Activated naive CD8-positive, alpha-beta T cell treated with anti-CD3 and anti-CD28 coated beads for 36 hours (primary cell): ENCODE data around the gene KASH5. TPM values are rescaled to one million over a fixed set of nuclear protein-coding genes. Genes with fewer than 3 reads are reported as not detected.

Experiments used
- DNase-seq: peaks from one replicate; pipeline ENCODE4 v3.0.0; 2021
- H3K27ac Mint-ChIP-seq: one replicate; pipeline ENCODE4 v1.8.0; 2022; ENCODE audit warnings: mild to moderate bottlenecking, moderate library complexity, mixed read lengths
- H3K27me3 Mint-ChIP-seq: one replicate; pipeline ENCODE4 v1.8.0; 2022; ENCODE audit warnings: mild to moderate bottlenecking, mixed read lengths
- H3K36me3 Mint-ChIP-seq: one replicate; pipeline ENCODE4 v1.8.0; 2021; ENCODE audit warnings: mild to moderate bottlenecking, mixed read lengths
- H3K4me1 Mint-ChIP-seq: one replicate; pipeline ENCODE4 v1.8.0; 2021; ENCODE audit warnings: mixed read lengths
- H3K4me3 Mint-ChIP-seq: one replicate; pipeline ENCODE4 v1.8.0; 2022; ENCODE audit warnings: mild to moderate bottlenecking, moderate library complexity, mixed read lengths
- H3K9me3 Mint-ChIP-seq: one replicate; pipeline ENCODE4 v1.8.0; 2022; ENCODE audit warnings: mixed read lengths
- total RNA-seq, 2 experiments: library from RNA; stranded (reverse); gene quantifications; one replicate each; pipeline ENCODE4 v1.2.3, GENCODE V29; 2021

Gene KASH5
- total RNA-seq, 2 experiments from 2014 or later: 0.45 to 1.1 TPM

- Mint-ChIP-seq H3K36me3 (no peaks in the 10 kb centered on the region), H3K27ac (no peak overlapping the region), H3K9me3 (no peaks in the 10 kb centered on the region), H3K27me3 (peaks cover 82% of the 10 kb centered on the region), H3K4me1 (peaks cover 25% of the 10 kb centered on the region), H3K4me3 (peak overlapping the region; percentile 47)
- DNase-seq: peak; percentile 52
Observed at GRCh38 chr19:49421039-49421877, 33.2 kb downstream of the KASH5 start.

GRCh38 chr19:49421878-49422202 lies 33.8 kb downstream of the KASH5 start:
- H3K4me1 Mint-ChIP-seq: peaks cover 28% of the 10 kb centered on the region
- no peak overlapping the region for H3K4me3 Mint-ChIP-seq

GRCh38 chr19:49422407-49423070 lies 34.5 kb downstream of the KASH5 start:
- Mint-ChIP-seq H3K4me1 (peaks cover 32% of the 10 kb centered on the region), H3K36me3 (no peaks in the 10 kb centered on the region), H3K9me3 (no peaks in the 10 kb centered on the region), H3K4me3 (peak overlapping the region; percentile 63), H3K27me3 (peaks cover 90% of the 10 kb centered on the region), H3K27ac (no peak overlapping the region)
- DNase-seq: peak; percentile 67

More at GRCh38 chr19:49421878-49422202, 33.8 kb downstream of the KASH5 start:
- Mint-ChIP-seq H3K27me3 (peaks cover 88% of the 10 kb centered on the region), H3K9me3 (no peaks in the 10 kb centered on the region), H3K36me3 (no peaks in the 10 kb centered on the region), H3K27ac (no peak overlapping the region)
- DNase-seq: no peak

GRCh38 chr19:49423071-49423984 lies 35.3 kb downstream of the KASH5 start, which contains the start of gene PTH2:
Gene PTH2 (minus strand): TSS chr19:49423441. CDS start chr19:49423339, 102 bp downstream.
- Mint-ChIP-seq H3K4me1 (peaks cover 36% of the 10 kb centered on the region), H3K27ac (no peak within 1 kb of the TSS)
- DNase-seq: no peak

GRCh38 chr19:49423985-49424303 lies 35.9 kb downstream of the KASH5 start:
- Mint-ChIP-seq H3K27me3 (peaks cover 97% of the 10 kb centered on the region), H3K27ac (no peak overlapping the region), H3K36me3 (no peaks in the 10 kb centered on the region), H3K4me1 (peaks cover 39% of the 10 kb centered on the region), H3K9me3 (no peaks in the 10 kb centered on the region), H3K4me3 (peak overlapping the region; percentile 1)
- DNase-seq: peak; percentile 13

More at GRCh38 chr19:49423071-49423984, 35.3 kb downstream of the KASH5 start, which contains the start of gene PTH2:
- Mint-ChIP-seq H3K9me3 (no peaks in the 10 kb centered on the region), H3K27me3 (peaks cover 96% of the 10 kb centered on the region), H3K36me3 (no peaks in the 10 kb centered on the region), H3K4me3 (peak within 1 kb of the TSS; percentile 63)

- H3K4me1 Mint-ChIP-seq: peaks cover 43% of the 10 kb centered on the region
- no peak for DNase-seq
- H3K36me3 Mint-ChIP-seq: no peaks in the 10 kb centered on the region
- peaks cover 97% of the 10 kb centered on the region for H3K27me3 Mint-ChIP-seq
- no peaks in the 10 kb centered on the region for H3K9me3 Mint-ChIP-seq
- H3K4me3 Mint-ChIP-seq: no peak within 1 kb of the TSS
- no peak within 1 kb of the TSS for H3K27ac Mint-ChIP-seq
Observed at GRCh38 chr19:49425178-49425577, 37.1 kb downstream of the KASH5 start, which contains the start of gene GFY. Gene GFY (plus strand): TSS chr19:49425388. CDS start chr19:49426431, 1,043 bp downstream.

GRCh38 chr19:49425922-49426592 lies 38.0 kb downstream of the KASH5 start:
- Mint-ChIP-seq H3K9me3 (no peaks in the 10 kb centered on the region), H3K4me3 (no peak overlapping the region), H3K36me3 (no peaks in the 10 kb centered on the region), H3K27me3 (peaks cover 97% of the 10 kb centered on the region), H3K27ac (no peak overlapping the region), H3K4me1 (peaks cover 39% of the 10 kb centered on the region)
- DNase-seq: peak; percentile 40

- Mint-ChIP-seq H3K36me3 (no peaks in the 10 kb centered on the region), H3K27ac (no peak overlapping the region), H3K4me1 (peaks cover 36% of the 10 kb centered on the region), H3K4me3 (no peak overlapping the region), H3K27me3 (peaks cover 97% of the 10 kb centered on the region), H3K9me3 (no peaks in the 10 kb centered on the region)
- no peak for DNase-seq
Observed at GRCh38 chr19:49427339-49427738, 39.3 kb downstream of the KASH5 start.

GRCh38 chr19:49427855-49428546 lies 40.0 kb downstream of the KASH5 start:
- Mint-ChIP-seq H3K4me1 (peaks cover 32% of the 10 kb centered on the region), H3K36me3 (no peaks in the 10 kb centered on the region), H3K4me3 (peak overlapping the region; percentile 42), H3K9me3 (no peaks in the 10 kb centered on the region), H3K27ac (no peak overlapping the region), H3K27me3 (peaks cover 98% of the 10 kb centered on the region)
- DNase-seq: peak; percentile 34

GRCh38 chr19:49428547-49429451 lies 40.8 kb downstream of the KASH5 start:
- Mint-ChIP-seq H3K4me3 (no peak overlapping the region), H3K9me3 (no peaks in the 10 kb centered on the region), H3K27me3 (peaks cover 100% of the 10 kb centered on the region), H3K4me1 (peaks cover 30% of the 10 kb centered on the region), H3K36me3 (no peaks in the 10 kb centered on the region), H3K27ac (no peak overlapping the region)
- no peak for DNase-seq

GRCh38 chr19:49430172-49430677 lies 42.2 kb downstream of the KASH5 start:
- no peak for DNase-seq
- H3K9me3 Mint-ChIP-seq: no peaks in the 10 kb centered on the region
- H3K36me3 Mint-ChIP-seq: no peaks in the 10 kb centered on the region
- peaks cover 26% of the 10 kb centered on the region for H3K4me1 Mint-ChIP-seq
- H3K27ac Mint-ChIP-seq: no peak overlapping the region
- H3K27me3 Mint-ChIP-seq: peaks cover 100% of the 10 kb centered on the region
- no peak overlapping the region for H3K4me3 Mint-ChIP-seq

- peaks cover 26% of the 10 kb centered on the region for H3K4me1 Mint-ChIP-seq
- H3K27me3 Mint-ChIP-seq: peaks cover 100% of the 10 kb centered on the region
- no peak overlapping the region for H3K4me3 Mint-ChIP-seq
- no peaks in the 10 kb centered on the region for H3K9me3 Mint-ChIP-seq
- DNase-seq: peak; percentile 38
- no peak overlapping the region for H3K27ac Mint-ChIP-seq
- H3K36me3 Mint-ChIP-seq: no peaks in the 10 kb centered on the region
Observed at GRCh38 chr19:49430678-49431329, 42.8 kb downstream of the KASH5 start.
